Measurements from ENCODE around the gene SHC2.
"Not testable (repeated sequence)": the region's sequence is repeated elsewhere in the genome, so short reads cannot be mapped to it uniquely, and the experiment has no call there.

SHC2 gene

DNA sequence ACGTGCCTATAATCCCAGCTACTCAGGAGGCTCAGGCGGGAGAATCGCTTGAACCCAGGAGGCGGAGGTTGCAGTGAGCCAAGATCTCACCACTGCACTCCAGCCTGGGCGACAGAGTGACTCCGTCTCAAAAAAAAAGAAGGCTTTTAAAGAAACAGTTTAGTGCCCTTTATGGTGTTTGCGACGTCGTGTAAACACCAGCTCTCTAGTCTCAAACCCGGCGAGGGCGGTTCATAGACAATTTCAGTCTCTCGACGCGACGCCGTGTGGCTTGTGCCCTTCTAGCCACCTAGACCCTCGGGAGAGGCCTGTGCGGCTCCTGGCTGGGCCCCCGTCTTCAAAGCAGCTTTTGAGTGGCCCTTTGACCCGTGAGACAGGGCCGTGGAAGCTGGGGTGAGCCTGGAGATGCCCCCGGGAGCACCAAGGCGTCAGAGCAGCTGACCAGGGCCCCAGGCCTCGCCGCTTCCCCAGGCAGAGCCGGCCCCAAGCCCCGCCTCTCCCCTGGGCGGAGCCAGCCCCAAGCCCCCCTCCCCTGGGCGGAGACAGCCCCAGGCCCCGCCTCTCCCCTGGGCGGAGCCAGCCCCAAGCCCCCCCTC is 30.4 kb upstream of the SHC2 start:
- no peak for DNase-seq

- DNase-seq: peak; percentile 37
Measured at GRCh38 chr19:489418-490196, 28.8 kb upstream of the SHC2 start.

DNA sequence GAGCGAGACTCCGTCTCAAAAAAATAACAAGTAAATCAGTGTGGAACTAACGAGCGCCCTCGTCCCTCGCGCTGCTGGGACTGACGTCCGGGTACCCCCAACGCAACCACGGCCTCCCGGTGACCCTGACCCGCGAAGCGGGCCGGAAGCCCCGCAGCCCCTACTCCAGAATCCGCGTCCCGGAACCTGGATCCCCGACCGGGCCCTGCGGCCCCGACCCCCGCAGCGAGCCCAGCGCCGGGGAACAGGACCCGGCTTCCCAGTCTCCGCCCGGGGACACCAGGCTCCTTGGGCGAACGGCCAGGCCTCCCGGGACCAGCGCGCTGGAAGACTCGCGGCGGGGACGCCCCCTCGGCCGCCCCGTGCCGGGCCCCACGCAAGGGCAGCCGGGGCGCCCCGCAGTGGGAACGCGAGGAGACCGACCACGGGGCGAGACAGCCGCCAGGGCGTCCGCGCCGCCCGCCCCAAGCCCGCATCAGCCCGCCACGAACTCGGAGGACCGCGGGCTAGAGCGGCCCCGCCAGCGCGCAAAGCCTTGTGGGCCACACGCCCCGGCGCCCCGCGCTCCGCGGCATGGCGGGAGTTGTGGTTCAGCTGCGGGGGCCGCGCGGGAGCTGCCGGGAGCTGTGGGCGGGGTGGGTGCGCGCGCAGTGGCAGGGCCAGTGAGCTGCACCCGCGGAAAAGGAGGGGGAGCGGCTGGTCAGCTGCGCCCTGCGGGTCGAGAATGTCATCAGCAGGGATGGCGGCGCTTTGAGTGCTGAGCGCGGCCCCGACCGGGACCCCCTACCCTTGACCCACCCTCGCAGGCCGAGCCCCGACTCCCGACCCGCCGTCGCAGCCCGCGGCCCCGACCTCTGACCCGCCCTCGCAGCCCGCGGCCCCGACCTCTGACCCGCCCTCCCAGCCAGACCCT is 27.9 kb upstream of the SHC2 start:
- peak; percentile 95 for DNase-seq

DNA sequence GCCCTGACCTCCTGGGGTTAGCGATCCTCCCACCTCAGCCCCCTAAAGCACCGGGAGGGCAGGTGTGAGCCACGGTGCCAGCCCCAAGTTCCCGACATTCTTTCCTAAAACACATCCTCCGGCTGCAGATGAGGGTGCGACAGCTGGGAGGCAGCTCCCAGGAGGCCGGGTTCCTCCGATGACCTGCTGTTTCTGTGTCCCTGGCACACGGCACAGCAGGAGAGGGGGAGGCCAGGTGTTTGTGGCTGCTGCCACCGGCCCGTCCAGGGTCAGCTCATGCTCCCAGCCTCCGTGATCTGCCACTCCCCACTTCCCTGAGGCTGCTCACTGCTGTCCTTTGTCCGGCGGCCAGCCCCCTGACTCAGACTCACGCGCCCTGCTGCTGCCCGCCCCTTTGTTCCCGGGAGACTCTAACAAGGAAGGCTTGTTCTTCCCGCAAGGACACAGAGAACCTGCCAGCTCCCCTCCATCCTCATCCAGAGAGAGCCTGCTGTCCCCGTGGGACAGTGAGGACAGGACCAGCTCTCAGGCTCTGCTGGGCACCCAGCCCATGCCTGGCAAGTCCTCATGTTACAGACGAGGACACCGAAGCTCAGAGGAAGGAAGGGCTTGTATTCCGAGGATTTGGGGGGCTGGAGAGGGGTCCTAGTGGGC is 24.9 kb upstream of the SHC2 start:
- DNase-seq: no peak

DNA sequence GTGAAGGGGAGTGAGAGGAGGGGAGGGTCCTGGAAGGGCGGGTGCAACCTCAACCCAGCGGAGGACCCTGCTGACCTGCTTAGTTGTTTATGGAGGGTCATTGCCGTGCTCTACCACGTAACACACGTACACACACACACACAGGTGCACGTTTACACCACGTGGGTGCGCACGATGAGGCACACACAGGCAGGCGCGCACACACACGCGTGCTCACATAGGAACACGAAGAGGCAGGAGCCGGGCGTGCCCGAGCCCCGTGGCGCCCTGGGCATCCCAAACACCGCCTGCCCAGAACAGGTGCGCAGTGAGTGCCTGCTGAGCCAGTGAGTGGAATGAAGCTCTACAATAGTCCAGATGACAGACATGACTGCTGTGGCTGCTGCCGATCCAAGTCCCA is 24.2 kb upstream of the SHC2 start:
- no peak for DNase-seq

DNA sequence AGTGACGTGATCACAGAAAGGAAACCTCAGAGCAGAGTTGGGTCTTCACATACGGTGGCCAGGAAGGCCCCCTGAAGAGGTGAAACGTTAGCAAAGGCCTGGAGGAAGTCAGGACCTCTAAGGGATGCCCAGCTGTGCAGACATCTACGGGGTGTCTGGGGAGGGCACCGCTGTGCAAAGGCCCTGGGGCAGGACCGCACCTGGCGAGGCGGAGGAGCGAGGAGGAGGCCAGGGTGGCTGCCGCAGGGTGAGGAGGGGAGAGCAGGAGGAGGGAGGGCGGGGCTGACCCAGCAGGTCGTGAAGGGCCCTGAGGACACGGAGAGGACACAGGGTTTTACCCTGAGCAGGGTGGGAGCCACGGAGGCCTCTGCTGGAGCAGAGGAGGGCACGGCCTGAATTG is 23.7 kb upstream of the SHC2 start:
- no peak for DNase-seq

GRCh38 chr19:483332-484072 is 22.7 kb upstream of the SHC2 start:
- DNase-seq: no peak

- DNase-seq: no peak
Measured at GRCh38 chr19:482186-483041, 21.6 kb upstream of the SHC2 start.

- DNase-seq: not testable (repeated sequence)
Measured at GRCh38 chr19:481100-481499, 20.3 kb upstream of the SHC2 start.

GRCh38 chr19:480016-480855 is 19.4 kb upstream of the SHC2 start:
- peak; percentile 67 for DNase-seq

DNA sequence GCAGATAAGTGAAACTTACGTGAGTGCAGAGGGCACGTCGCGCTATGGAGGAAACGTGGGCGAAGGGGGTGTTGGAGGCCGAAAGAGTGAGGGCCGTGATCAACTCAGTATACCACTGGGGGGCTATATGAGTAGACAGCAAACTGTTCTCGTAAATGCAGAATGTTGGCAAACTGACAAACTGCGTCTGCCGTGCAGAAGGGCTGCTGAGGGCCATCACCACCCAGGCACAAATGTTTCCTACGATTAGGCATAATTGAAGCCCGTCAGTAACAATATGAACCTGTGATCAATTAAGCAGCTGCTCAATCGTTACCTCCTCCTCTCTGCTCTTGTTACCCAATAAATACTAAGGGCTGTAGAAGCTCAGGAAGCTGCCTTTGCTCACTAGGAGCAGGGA is 18.1 kb upstream of the SHC2 start:
- no peak for DNase-seq

DNA sequence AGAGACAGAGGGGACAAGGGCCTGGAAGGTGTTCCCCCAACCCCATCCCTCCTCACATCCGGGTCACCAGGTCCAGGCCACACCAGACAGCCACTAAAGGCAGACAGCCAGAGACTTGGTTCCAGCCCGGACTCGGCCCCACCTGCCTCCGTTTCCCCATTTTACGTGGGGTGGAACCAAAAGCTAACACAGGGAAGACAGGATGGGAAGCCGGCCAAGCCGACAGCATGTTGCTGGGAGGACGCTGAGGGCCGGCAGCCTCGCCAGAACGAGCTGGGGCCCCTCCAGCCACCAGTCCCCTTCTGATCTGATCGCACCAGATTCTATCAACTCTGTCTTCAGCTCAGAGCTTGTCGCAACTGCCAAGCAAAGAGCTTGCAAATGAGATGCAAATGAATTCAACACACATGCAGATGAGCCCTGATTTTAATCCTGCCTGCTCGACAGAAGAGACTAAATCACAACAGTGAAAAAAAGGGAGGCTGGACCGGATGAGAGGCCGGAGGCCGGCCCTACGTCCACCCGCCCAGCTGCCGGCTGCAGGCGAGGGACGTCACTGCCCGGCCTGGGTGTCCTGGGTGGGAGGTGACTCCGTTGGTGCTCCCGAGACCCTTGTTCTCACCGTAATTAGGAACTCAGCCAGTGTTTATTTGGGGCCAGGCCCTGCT is 17.5 kb upstream of the SHC2 start:
- DNase-seq: no peak

- DNase-seq: no peak
Measured at GRCh38 chr19:475360-475759, 14.5 kb upstream of the SHC2 start.

GRCh38 chr19:474126-475078 is 13.6 kb upstream of the SHC2 start:
- no peak for DNase-seq

DNA sequence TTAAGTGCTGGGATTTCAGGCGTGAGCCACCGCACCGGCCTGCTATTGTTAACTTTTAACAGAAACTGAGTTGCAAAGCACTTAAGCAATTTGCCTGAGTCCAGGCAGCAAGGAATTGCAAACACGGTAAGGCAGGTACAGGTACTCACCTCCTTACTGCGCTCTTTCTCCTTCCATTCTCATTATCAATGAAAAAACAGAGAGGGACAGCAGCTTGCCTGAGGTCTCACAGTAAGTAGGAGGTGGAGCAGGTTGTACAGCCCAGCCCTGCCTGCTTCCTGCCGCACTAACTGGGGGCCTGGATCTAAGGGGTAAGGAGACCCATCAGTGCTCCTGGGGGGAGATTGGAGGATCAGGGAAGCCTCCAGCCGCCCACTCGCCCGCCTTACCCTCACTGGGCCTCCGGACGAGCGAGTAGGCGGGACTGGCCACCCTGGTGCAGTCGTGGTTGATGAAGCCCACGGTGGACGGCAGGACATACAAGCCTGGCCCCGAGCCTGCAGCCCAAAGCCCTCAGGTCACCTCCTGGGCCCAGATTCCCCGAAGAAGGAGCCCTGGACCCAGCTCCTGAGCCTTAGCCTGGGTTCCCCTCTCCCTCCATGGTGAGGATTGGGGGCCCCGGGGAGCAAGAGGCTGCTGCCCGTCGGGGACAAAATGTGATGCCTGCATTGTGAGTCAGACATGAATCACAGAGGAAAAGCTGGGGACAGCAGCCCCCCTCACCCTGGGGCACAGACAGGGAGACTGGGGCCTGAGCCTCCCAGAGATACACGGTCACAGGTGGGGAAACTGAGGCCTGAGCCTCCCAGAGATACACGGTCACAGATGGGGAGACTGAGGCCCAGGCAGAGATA is 11.4 kb upstream of the SHC2 start:
- DNase-seq: no peak

DNA sequence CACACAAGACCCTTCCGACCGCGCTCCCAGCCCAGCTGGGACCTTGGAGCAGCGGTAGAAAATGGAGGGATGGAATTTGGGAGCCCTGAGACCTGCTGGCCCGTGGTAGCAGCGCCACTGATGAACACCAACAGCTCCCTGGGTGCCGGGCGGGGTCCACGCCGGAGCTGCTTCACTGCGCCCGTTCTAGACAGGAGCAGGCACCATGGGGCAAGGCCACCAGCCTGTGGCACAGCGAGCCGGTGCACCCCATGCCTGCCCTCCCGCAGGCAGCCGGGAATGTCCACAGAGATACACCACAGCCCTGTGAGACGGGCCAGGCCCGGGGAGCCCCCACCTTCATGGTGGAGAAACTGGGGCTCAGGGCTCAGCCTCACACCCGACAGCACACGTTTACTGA is 9.9 kb upstream of the SHC2 start:
- DNase-seq: no peak

- no peak for DNase-seq
Measured at GRCh38 chr19:469833-470232, 9.0 kb upstream of the SHC2 start.

All from stimulated activated CD4-positive, alpha-beta T cell treated with anti-CD3 and anti-CD28 coated beads, Interleukin-15, amount 100 ng/mL, for 24 hours (primary cell).